Gastroesophageal sphincter (tissue), 4 donors: ENCODE data around the gene PNMA8B. TPM values are rescaled to one million over a fixed set of nuclear protein-coding genes. Genes with fewer than 3 reads are reported as not detected.

Experiments used
- ATAC-seq: fragments of 150-250 bp; one replicate; pipeline ENCODE4 v1.9.1; 2016; ENCODE audit warnings: mild to moderate bottlenecking, moderate library complexity
- H3K27ac ChIP-seq, 4 donors: fragments of 200-600 bp; sonication (generic) in 3 of 4; 1 replicate in 3 of 4; 2 replicates in 1 of 4; pipeline ENCODE4 v1.5.1; 2016 to 2019
- H3K27me3 ChIP-seq: fragments of 200-600 bp; sonication (generic); one replicate; pipeline ENCODE4 v1.5.1; 2019
- H3K36me3 ChIP-seq, 2 donors: fragments of 200-600 bp; sonication (generic); one replicate each; pipeline ENCODE4 v1.5.1; 2019; ENCODE audit warnings: control low read depth in 1 of 2
- H3K4me1 ChIP-seq, 3 donors: fragments of 200-600 bp; sonication (generic); 1 replicate in 2 of 3; 2 replicates in 1 of 3; pipeline ENCODE4 v1.5.1; 2016 to 2019; ENCODE audit warnings: control low read depth in 2 of 3
- H3K4me3 ChIP-seq, 2 donors: fragments of 200-600 bp; sonication (generic); one replicate each; pipeline ENCODE4 v1.5.1; 2019; ENCODE audit warnings: mild to moderate bottlenecking in 1 of 2, moderate library complexity in 1 of 2
- H3K9me3 ChIP-seq, 3 donors: fragments of 200-600 bp; sonication (generic); one replicate each; pipeline ENCODE4 v1.5.1; 2017 to 2019; ENCODE audit warnings: control low read depth in 2 of 3
- EP300 ChIP-seq: sonication (generic); formaldehyde crosslinking; IDR thresholded peaks from one replicate; pipeline ENCODE4 v1.6.1; 2017; ENCODE audit warnings: antibody characterized with exemption, mild to moderate bottlenecking
- POLR2A ChIP-seq, 2 donors: fragments of 450-650 bp; IDR thresholded peaks; one replicate each; pipeline ENCODE4 v1.6.1; 2017; ENCODE audit warnings: antibody characterized with exemption in 2 of 2, mild to moderate bottlenecking in 2 of 2, moderate library complexity in 1 of 2
- POLR2AphosphoS5 ChIP-seq: sonication (generic); formaldehyde crosslinking; IDR thresholded peaks from one replicate; pipeline ENCODE4 v1.6.1; 2017; ENCODE audit warnings: antibody characterized with exemption
- WGBS, 2 donors: methylation state at CpG; one replicate each; pipeline ENCODE4 v1.1.5; 2018; ENCODE audit warnings: low coverage in 1 of 2; 5-methylcytosine and 5-hydroxymethylcytosine counted together
- total RNA-seq, 4 donors: library from RNA; depleted of rRNA; stranded (reverse); fragments of >200 nt; gene quantifications; one replicate each; pipeline ENCODE4 v1.1.0, GENCODE V29; 2016
- TF ChIP-seq, protein P1 (sequence below), 4 experiments: fragments of 200-600 bp in 2 of 4; fragments of 450-650 bp in 2 of 4; sonication (generic) in 1 of 4; IDR thresholded peaks; one replicate each; pipeline ENCODE4 v1.5.1; 2017 to 2019; ENCODE audit warnings: antibody characterized with exemption in 4 of 4, mild to moderate bottlenecking in 2 of 4, moderate library complexity in 2 of 4

The PNMA8B gene
- total RNA-seq, 4 donors from 2014 or later = 1.2 to 3.4 (median 1.6) TPM

- no peaks in the 10 kb centered on the region for H3K27me3 ChIP-seq
- no peaks in the 10 kb centered on the region for H3K36me3 ChIP-seq
- no peaks in the 10 kb centered on the region for H3K9me3 ChIP-seq
- no peak for TF ChIP-seq POLR2A (IDR thresholded peaks at IDR 0.05)
- TF ChIP-seq POLR2AphosphoS5 = no peak
- no peak for TF ChIP-seq EP300
- TF ChIP-seq, protein P1, sequence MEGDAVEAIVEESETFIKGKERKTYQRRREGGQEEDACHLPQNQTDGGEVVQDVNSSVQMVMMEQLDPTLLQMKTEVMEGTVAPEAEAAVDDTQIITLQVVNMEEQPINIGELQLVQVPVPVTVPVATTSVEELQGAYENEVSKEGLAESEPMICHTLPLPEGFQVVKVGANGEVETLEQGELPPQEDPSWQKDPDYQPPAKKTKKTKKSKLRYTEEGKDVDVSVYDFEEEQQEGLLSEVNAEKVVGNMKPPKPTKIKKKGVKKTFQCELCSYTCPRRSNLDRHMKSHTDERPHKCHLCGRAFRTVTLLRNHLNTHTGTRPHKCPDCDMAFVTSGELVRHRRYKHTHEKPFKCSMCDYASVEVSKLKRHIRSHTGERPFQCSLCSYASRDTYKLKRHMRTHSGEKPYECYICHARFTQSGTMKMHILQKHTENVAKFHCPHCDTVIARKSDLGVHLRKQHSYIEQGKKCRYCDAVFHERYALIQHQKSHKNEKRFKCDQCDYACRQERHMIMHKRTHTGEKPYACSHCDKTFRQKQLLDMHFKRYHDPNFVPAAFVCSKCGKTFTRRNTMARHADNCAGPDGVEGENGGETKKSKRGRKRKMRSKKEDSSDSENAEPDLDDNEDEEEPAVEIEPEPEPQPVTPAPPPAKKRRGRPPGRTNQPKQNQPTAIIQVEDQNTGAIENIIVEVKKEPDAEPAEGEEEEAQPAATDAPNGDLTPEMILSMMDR (IDR thresholded peaks at IDR 0.05) = no peak
- 22 to 83% methylated on average over 1 of the region's 1 CpG for WGBS, 2 donors
- no peak overlapping the region for H3K4me3 ChIP-seq
- no peak overlapping the region for H3K27ac ChIP-seq
- peaks cover 0 to 18% (median 4%) of the 10 kb centered on the region in 3 donors for H3K4me1 ChIP-seq
- no peak for ATAC-seq
Observed at GRCh38 chr19:46441866-46442265, 53.8 kb downstream of the PNMA8B start.

Other genes starting within 250 kb of the PNMA8B start
- 100 to 1,000 TPM in 3 of 4 donors, 10 to 100 TPM in 1; 49.3 to 383 (median 144) TPM for gene HIF3A, start 198.8 kb downstream of the PNMA8B start, total RNA-seq
- 10 to 100 TPM; 48.2 to 69.5 (median 50.7) TPM for gene PPP5C, start 148.8 kb downstream of the PNMA8B start, total RNA-seq
- 10 to 100 TPM in 1 of 4 donors, 1 to 10 TPM in 3; 4.3 to 10.1 (median 7.6) TPM for gene CCDC8, start 82.3 kb downstream of the PNMA8B start, total RNA-seq
- under 1 TPM in 3 of 4 donors, not detected in 1; 0.12 to 0.39 (median 0.27) TPM for gene PNMA8C, start 66.9 kb downstream of the PNMA8B start, total RNA-seq
- gene PNMA8A, start 24.3 kb downstream of the PNMA8B start, total RNA-seq = 1 to 10 TPM; 1.6 to 5.4 (median 4.0) TPM
- gene CALM3, start 105.5 kb upstream of the PNMA8B start, total RNA-seq = 100 to 1,000 TPM; 128 to 193 (median 163) TPM
- 1 to 10 TPM; 3.6 to 5.9 (median 4.3) TPM for gene PTGIR, start 129.2 kb upstream of the PNMA8B start, total RNA-seq
- not detected for gene GNG8, start 140.3 kb upstream of the PNMA8B start, total RNA-seq
- 100 to 1,000 TPM in 1 of 4 donors, 10 to 100 TPM in 3; 42.9 to 105 (median 53.1) TPM for gene DACT3, start 165.3 kb upstream of the PNMA8B start, total RNA-seq
- 10 to 100 TPM; 15.2 to 33.6 (median 19.7) TPM for gene PRKD2, start 221.2 kb upstream of the PNMA8B start, total RNA-seq